Measurements from ENCODE around the gene ESPNL.

ESPNL gene

GRCh38 chr2:238142382-238143205, 42.5 kb downstream of the ESPNL start:
- no peak for DNase-seq (ENCODE audit: low read depth, low spot score)

GRCh38 chr2:238143239-238143951, 43.3 kb downstream of the ESPNL start:
- no peak for DNase-seq (ENCODE audit: low read depth, low spot score)

GRCh38 chr2:238144262-238144661, 44.1 kb downstream of the ESPNL start:
- no peak for DNase-seq (ENCODE audit: low read depth, low spot score)

GRCh38 chr2:238145046-238145445, 44.9 kb downstream of the ESPNL start:
- DNase-seq (ENCODE audit: low read depth, low spot score) = no peak

GRCh38 chr2:238145851-238146250, 45.7 kb downstream of the ESPNL start:
- no peak for DNase-seq (ENCODE audit: low read depth, low spot score)

- DNase-seq (ENCODE audit: low read depth, low spot score) = no peak
These were observed 46.9 kb downstream of the ESPNL start for GRCh38 chr2:238146884-238147544.

GRCh38 chr2:238148981-238149380, 48.8 kb downstream of the ESPNL start:
- DNase-seq (ENCODE audit: low read depth, low spot score) = no peak

GRCh38 chr2:238149841-238150572, 49.9 kb downstream of the ESPNL start:
- no peak for DNase-seq (ENCODE audit: low read depth, low spot score)

GRCh38 chr2:238150686-238151085, 50.5 kb downstream of the ESPNL start:
- DNase-seq (ENCODE audit: low read depth, low spot score) = no peak

- DNase-seq (ENCODE audit: low read depth, low spot score) = no peak
These were observed 51.1 kb downstream of the ESPNL start for GRCh38 chr2:238151205-238151604.

- no peak for DNase-seq (ENCODE audit: low read depth, low spot score)
These were observed 51.6 kb downstream of the ESPNL start for GRCh38 chr2:238151628-238152235.

- no peak for DNase-seq (ENCODE audit: low read depth, low spot score)
These were observed 52.9 kb downstream of the ESPNL start for GRCh38 chr2:238152771-238153688.

- no peak for DNase-seq (ENCODE audit: low read depth, low spot score)
These were observed 54.4 kb downstream of the ESPNL start for GRCh38 chr2:238154570-238154969.

- no peak for DNase-seq (ENCODE audit: low read depth, low spot score)
These were observed 55.1 kb downstream of the ESPNL start for GRCh38 chr2:238155051-238155760.

- no peak for DNase-seq (ENCODE audit: low read depth, low spot score)
These were observed 55.9 kb downstream of the ESPNL start for GRCh38 chr2:238155761-238156694.

GRCh38 chr2:238157506-238158017, 57.4 kb downstream of the ESPNL start:
- no peak for DNase-seq (ENCODE audit: low read depth, low spot score)

GRCh38 chr2:238158018-238158508, 57.9 kb downstream of the ESPNL start:
- DNase-seq (ENCODE audit: low read depth, low spot score) = no peak

- no peak for DNase-seq (ENCODE audit: low read depth, low spot score)
These were observed 58.5 kb downstream of the ESPNL start, which contains the start of gene ERFE for GRCh38 chr2:238158509-238159070. Gene ERFE, plus strand, starts transcription at chr2:238158970. Its CDS starts 38 bp downstream, at chr2:238159008.

Data from smooth muscle cell of the brain vasculature (primary cell).